ENCODE data around the gene ELK3. TPM values are rescaled to one million over a fixed set of nuclear protein-coding genes. Genes with fewer than 3 reads are reported as not detected.

ELK3 gene
- total RNA-seq, 1 donor from 2014 or later, result 18.6 TPM

GRCh38 chr12:96246926-96247505 is 52.8 kb downstream of the ELK3 start:
- intact Hi-C loops (cut with DNase I), result no loop called here
- no peak for DNase-seq (ENCODE audit: low spot score)

- no peak for DNase-seq (ENCODE audit: low spot score)
- intact Hi-C loops (cut with DNase I), result no loop called here
Measured at GRCh38 chr12:96247563-96247962, 53.4 kb downstream of the ELK3 start.

- intact Hi-C loops (cut with DNase I), result no loop called here
- no peak for DNase-seq (ENCODE audit: low spot score)
Measured at GRCh38 chr12:96248136-96248931, 54.2 kb downstream of the ELK3 start.

- no peak for DNase-seq (ENCODE audit: low spot score)
- intact Hi-C loops (cut with DNase I), result no loop called here
Measured at GRCh38 chr12:96249196-96250118, 55.3 kb downstream of the ELK3 start.

- no peak for DNase-seq (ENCODE audit: low spot score)
- intact Hi-C loops (cut with DNase I), result no loop called here
Measured at GRCh38 chr12:96250119-96250685, 56.0 kb downstream of the ELK3 start.

GRCh38 chr12:96255077-96255476 is 60.9 kb downstream of the ELK3 start:
- intact Hi-C loops (cut with DNase I), result no loop called here
- DNase-seq (ENCODE audit: low spot score), result no peak

- no peak for DNase-seq (ENCODE audit: low spot score)
- intact Hi-C loops (cut with DNase I), result no loop called here
Measured at GRCh38 chr12:96256672-96257361, 62.6 kb downstream of the ELK3 start.

GRCh38 chr12:96257550-96258103 is 63.5 kb downstream of the ELK3 start:
- no peak for DNase-seq (ENCODE audit: low spot score)
- intact Hi-C loops (cut with DNase I), result no loop called here

- DNase-seq (ENCODE audit: low spot score), result no peak
- intact Hi-C loops (cut with DNase I), result no loop called here
Measured at GRCh38 chr12:96258104-96258961, 64.2 kb downstream of the ELK3 start.

- intact Hi-C loops (cut with DNase I), result no loop called here
- no peak for DNase-seq (ENCODE audit: low spot score)
Measured at GRCh38 chr12:96260231-96260630, 66.1 kb downstream of the ELK3 start.

- intact Hi-C loops (cut with DNase I), result no loop called here
- DNase-seq (ENCODE audit: low spot score), result no peak
Measured at GRCh38 chr12:96260644-96261043, 66.5 kb downstream of the ELK3 start.

- no peak for DNase-seq (ENCODE audit: low spot score)
- intact Hi-C loops (cut with DNase I), result no loop called here
Measured at GRCh38 chr12:96261557-96261956, 67.4 kb downstream of the ELK3 start.

GRCh38 chr12:96263449-96263902 is 69.3 kb downstream of the ELK3 start:
- DNase-seq (ENCODE audit: low spot score), result no peak
- intact Hi-C loops (cut with DNase I), result no loop called here

- DNase-seq (ENCODE audit: low spot score), result no peak
- intact Hi-C loops (cut with DNase I), result no loop called here
Measured at GRCh38 chr12:96265400-96265799, 71.2 kb downstream of the ELK3 start.

- intact Hi-C loops (cut with DNase I), result no loop called here
Measured at GRCh38 chr12:96265836-96266235, 71.7 kb downstream of the ELK3 start.

GRCh38 chr12:96266238-96266637 is 72.1 kb downstream of the ELK3 start:
- DNase-seq (ENCODE audit: low spot score), result no peak
- intact Hi-C loops (cut with DNase I), result no loop called here

More at GRCh38 chr12:96265836-96266235, 71.7 kb downstream of the ELK3 start:
- DNase-seq (ENCODE audit: low spot score), result no peak

GRCh38 chr12:96271469-96272199 is 77.5 kb downstream of the ELK3 start:
- no peak for DNase-seq (ENCODE audit: low spot score)
- intact Hi-C loops (cut with DNase I), result no loop called here
